Medulla oblongata (tissue), 1 donor: ENCODE data around the gene MAPK6.
A peak's percentile ranks its signal among the peaks of the same experiment; 100 is the strongest.
"Not testable (repeated sequence)": the region's sequence is repeated elsewhere in the genome, so short reads cannot be mapped to it uniquely, and the experiment has no call there.

ENCODE experiments used
- DNase-seq: peaks from one replicate; pipeline ENCODE4 v3.0.0-alpha.2; 2015; ENCODE audit errors: extremely low spot score

Gene MAPK6

GRCh38 chr15:52018693-52019393 is at the start of gene MAPK6:
MAPK6 (plus strand) TSS chr15:52019219; CDS start chr15:52046461, 27,242 bp downstream.
- peak; percentile 94 for DNase-seq

DNA sequence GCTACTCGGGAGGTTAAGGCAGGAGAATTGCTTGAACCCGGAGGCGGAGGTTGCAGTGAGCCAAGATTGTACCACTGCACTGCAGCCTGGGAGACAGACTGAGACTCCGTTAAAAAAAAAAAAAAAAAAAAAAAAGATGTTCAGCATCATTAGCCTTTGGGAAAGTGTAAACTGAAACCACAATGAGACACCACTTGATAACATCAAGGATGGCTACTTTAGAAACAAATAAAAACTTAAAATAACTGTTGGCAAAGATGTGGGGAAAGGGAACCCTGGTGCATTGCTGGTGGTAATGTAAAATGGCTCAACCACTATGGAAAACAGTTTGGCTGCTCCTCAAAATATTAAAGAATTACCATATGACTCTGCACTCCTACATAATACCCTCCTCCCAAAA is 49.3 kb upstream of the MAPK6 start:
- no peak for DNase-seq

GRCh38 chr15:51970132-51970817 is 48.7 kb upstream of the MAPK6 start:
- no peak for DNase-seq

DNA sequence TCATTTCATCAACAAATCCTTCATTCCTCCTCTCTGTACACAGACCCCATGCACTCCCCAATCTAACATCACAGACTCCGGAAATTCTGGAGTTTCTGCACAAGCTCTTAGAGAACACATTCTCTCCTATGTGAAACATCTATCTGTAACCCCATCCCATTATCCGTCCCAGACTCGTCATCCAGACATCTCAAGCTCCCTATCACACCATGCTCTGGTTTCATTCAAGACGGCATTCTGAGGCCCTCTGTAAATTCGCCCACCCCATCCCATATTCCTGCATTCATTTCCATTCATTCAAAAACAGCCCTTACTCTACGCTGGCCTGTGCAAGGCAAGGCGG is 48.0 kb upstream of the MAPK6 start:
- DNase-seq, result no peak

GRCh38 chr15:51971375-51972133 is 47.5 kb upstream of the MAPK6 start, which contains the start of gene LEO1:
LEO1 (minus strand) TSS chr15:51971778; CDS start chr15:51971745, 33 bp downstream.
- DNase-seq, result peak; percentile 96

DNA sequence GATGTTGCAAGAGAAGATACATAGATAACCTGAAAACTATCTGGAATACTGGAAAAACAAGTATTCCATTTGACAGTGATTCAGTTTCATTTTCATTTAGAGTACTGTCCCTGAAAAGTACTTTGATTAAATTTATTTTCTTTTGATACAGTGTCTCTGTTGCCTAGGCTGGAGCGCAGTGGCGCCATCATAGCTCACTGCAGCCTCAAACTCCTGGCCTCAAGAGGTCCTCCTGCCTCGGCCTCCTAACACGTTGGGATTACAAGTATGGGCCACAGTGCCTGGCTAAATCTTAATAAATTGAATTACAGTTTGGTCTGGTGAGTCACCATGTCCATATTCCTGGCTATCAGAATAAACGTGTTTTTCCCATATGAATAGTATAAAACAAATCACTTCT is 45.8 kb upstream of the MAPK6 start:
- no peak for DNase-seq

GRCh38 chr15:51973775-51974174 is 45.2 kb upstream of the MAPK6 start:
- no peak for DNase-seq

DNA sequence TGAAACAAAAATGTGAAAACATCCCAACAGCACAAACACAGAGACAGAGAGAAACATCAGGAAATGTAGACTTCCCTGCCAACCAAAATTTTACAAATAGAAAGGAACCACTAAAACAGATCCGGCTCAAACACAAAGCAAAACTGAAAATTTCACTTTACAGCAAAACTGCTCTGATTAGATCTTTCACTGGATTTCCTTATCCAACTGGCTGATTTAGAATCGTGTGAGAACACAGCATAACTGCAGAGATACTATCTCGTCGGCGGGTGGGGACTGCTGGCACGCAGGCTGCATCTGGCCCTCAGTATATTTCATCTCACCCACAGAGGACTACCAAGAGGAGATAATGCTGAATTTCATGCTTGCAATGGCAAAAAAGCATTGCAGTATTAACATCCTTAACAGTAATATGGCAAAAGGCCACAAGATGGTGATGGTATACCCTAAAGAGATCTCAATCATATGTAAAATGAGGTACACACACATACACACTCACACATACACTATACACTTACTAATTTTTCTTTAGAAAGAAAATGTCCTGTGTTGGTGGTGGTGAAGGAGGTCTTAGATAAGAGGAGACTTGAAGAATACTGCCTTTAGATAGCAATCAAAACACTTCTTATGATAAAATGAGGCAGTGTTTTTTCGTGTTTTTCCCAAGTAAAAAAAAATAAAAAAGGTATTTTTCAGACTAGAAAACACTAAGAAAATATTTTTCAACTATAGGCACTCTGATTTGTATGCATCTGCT is 36.8 kb upstream of the MAPK6 start:
- DNase-seq, result peak; percentile 69

DNA sequence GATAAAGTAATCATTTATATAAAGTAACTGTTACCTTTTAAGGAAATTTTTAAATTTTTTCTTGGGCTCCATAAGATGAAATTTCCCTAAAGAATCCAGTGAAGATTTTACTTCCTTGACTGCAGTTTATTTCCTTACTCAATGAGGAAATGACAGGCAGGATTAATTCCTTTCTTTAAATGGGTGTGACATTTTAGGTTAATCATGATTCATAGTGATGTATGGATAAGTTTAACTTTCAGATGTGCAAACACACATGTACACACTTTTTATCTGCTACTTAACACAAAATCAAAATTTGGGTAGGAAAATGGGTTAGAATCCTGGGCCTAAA is 36.3 kb upstream of the MAPK6 start:
- DNase-seq, result no peak

GRCh38 chr15:51991141-51991540 is 27.9 kb upstream of the MAPK6 start:
- DNase-seq, result no peak

- DNase-seq, result no peak
These were observed 26.1 kb upstream of the MAPK6 start for GRCh38 chr15:51992953-51993352.

DNA sequence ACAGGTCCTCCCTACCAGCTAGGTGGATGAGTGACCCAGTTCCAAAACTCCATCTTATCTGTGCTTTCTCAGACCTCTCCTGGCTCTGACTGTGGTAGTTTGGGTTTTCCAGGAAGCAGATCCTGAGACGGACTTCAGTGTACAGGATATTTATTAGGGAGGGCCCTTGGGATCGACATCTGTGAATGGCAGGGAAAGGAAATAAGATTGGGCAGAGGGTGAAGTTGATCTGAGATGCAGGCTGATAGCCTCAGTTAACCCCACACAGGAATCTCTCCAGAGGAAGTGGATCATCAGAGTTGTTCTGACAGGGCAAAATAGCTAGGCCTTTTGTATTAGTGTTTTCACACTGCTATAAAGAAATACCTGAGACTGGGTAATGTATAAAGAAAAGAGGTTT is 16.7 kb upstream of the MAPK6 start:
- DNase-seq, result no peak

DNA sequence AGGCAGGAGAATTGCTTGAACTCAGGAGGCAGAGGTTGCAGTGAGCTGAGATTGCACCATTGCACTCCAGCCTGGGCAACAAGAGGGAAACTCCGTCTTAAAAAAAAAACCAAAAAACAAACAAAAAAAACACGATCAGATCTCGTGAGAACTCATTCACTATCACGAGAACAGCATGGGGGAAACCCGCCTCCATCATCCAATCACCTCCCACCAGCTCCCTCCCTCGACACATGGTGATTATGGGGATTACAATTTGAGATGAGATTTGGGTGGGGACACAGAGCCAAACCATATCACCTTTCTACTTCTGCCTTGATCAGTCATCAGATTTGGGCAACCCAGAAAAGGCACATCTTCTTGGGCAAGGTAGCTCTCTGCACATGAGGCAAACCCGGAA is 15.9 kb upstream of the MAPK6 start:
- not testable (repeated sequence) for DNase-seq

GRCh38 chr15:52003710-52004109 is 15.3 kb upstream of the MAPK6 start:
- no peak for DNase-seq

- DNase-seq, result no peak
These were observed 14.2 kb upstream of the MAPK6 start for GRCh38 chr15:52004806-52005205.

DNA sequence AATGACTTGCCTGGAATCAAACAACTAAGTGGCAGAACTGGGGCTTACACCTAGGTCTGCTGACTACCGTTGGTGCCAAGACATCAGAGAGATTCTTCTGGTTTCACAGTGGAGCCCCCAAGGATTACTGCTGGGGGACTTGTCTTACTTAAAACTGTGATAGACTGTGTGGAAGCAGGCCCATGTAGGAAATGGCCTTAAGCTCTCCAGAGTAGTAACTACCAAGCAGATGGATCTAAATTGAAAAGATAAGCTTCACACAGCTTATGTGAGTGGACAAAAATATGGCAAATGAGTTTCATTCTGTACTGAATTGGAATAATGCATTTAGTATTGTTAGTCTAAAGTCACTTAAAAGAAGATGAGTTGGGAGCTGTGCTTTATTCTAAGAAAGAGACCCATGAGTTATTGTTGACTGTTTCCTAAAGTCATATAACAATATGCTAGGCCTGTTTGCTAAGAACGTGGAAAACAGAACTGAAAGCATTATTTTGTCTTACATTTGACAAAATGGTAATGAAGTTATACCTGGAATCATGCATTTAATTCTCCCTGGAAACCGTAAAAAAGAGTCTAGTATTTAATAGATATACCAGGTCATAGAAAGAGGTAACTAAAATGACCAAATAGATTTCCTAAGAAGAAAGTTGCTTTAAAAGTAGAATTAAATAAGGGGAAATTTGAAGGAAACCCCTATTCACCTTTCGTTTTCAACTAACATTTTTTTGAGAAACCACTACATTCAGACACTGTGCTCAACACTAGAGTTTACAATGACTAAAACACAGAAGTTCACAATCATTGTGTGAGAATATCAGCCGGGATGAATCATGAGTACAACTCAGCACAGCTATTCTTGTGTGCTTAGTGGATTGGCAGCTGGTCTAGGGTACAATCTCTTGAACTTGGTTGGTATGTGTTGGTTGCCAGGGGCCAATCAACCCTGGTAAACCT is 13.0 kb upstream of the MAPK6 start:
- DNase-seq, result no peak

DNA sequence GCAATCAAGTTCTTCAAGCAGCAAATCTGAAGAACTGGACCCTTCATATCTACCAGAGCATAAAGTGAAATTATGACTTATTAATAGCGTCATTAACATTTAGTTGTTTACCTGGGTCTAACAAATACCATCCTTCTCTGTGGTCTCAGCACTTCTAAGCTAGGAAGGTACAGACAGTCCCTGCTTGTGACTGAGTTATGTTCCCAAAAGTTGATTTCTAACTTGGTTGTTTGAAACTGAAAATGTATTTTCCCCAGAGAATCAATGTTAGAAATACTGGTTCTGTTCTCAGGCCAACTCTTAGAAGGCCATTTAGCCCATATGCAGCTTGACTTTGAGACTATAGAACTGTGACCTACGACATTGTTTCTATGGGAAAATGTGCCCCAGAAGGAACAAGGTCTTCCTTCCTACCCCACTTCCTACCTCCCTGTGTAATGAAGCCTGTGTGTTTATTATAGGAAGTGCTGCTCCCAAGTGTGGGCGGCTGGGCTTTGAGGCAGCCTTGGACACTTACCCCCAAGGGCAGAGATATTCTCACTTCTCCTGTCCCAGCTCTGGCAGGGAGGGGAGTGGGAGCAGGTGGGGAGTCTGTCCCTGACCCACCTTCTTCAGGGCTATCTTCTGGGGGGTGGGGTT is 12.2 kb upstream of the MAPK6 start:
- DNase-seq, result no peak

GRCh38 chr15:52008359-52008697 is 10.7 kb upstream of the MAPK6 start:
- no peak for DNase-seq

- no peak for DNase-seq
These were observed 10.2 kb upstream of the MAPK6 start for GRCh38 chr15:52008698-52009434.
